AG10803 (cell line): ENCODE measurements around the gene MYO1C.
"Not testable (repeated sequence)": the region's sequence is repeated elsewhere in the genome, so short reads cannot be mapped to it uniquely, and the experiment has no call there.

Experiments used
- DNase-seq: peaks from one replicate; pipeline ENCODE4 v3.0.0; 2010; ENCODE audit warnings: low read depth
- H3K4me3 ChIP-seq: 2 replicates; pipeline ENCODE4 v1.5.1; 2011; ENCODE audit warnings: mild to moderate bottlenecking, low read length, control low read depth
- TF ChIP-seq, protein P1 (sequence below): conservative IDR thresholded peaks from 2 replicates; pipeline ENCODE4 v1.5.1; 2011; ENCODE audit warnings: mild to moderate bottlenecking, low read length, control low read depth, inconsistent platforms

MYO1C gene

DNA sequence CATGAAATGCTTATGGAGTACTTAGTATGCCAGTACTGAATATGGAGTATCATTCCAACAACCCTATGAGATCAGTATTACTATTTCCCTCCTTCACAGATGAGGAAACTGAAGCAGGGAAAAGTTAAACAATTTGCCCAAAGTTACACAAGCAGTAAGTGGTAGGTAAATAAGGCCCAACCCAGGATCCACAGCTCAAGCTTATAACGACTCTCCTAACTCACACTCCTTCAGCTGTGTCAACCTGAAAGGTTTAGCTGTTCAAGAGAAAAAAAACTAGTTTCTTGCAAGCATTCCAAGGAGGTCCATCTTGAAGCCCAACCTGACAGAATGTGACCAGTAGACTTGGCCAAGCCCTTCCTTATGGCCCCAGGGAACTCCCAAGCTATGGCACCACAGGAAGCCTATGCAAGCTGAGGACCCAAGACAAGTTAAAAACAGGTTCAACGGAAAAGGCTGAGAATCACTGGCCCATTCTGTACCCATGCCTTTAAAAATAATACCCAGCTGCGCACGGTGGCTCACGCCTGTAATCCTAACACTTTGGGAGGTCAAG, 43.0 kb downstream of the MYO1C start:
- DNase-seq = no peak
- no peak overlapping the region for H3K4me3 ChIP-seq
- TF ChIP-seq, protein P1, sequence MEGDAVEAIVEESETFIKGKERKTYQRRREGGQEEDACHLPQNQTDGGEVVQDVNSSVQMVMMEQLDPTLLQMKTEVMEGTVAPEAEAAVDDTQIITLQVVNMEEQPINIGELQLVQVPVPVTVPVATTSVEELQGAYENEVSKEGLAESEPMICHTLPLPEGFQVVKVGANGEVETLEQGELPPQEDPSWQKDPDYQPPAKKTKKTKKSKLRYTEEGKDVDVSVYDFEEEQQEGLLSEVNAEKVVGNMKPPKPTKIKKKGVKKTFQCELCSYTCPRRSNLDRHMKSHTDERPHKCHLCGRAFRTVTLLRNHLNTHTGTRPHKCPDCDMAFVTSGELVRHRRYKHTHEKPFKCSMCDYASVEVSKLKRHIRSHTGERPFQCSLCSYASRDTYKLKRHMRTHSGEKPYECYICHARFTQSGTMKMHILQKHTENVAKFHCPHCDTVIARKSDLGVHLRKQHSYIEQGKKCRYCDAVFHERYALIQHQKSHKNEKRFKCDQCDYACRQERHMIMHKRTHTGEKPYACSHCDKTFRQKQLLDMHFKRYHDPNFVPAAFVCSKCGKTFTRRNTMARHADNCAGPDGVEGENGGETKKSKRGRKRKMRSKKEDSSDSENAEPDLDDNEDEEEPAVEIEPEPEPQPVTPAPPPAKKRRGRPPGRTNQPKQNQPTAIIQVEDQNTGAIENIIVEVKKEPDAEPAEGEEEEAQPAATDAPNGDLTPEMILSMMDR = no peak

DNA sequence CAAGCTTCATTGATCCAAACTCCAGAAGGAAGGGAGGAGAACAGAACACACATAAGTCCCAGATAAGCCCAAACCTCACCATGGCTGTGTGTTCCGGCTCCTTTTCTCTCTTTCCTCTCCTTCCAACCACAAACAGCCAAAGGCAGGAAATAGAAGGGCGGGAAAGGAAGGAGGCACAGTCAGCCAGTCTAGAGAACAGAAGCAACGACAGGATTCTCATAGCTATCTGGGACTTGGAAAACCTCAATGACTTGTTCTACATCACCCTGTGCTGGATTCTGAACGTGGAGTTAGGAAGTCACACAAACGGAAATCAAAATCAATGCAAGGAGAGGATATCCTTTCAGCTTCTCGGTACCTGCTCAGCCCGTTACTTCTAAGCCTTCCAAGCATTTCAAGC, 45.4 kb downstream of the MYO1C start:
- TF ChIP-seq, protein P1 = no peak
- DNase-seq = no peak
- no peak overlapping the region for H3K4me3 ChIP-seq

DNA sequence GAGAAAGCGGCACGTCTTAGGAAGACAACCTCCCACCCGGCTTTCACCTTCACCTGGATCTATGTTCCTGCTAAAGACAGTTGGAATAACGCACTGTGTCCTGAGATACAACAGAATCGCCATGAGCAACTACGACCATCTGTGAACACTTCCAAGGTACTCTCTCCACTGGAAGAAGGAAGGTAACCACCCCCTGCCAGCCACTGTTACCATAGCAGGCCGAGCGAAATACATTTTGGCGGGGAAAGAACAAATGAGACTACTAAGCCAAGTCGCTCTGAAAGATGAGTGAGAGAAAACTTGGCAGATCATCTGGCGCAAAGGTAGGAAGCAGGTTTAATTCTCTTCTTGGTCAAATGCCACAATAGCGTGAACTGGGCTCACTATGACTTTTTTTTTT, 46.3 kb downstream of the MYO1C start:
- no peak overlapping the region for H3K4me3 ChIP-seq
- no peak for DNase-seq

DNA sequence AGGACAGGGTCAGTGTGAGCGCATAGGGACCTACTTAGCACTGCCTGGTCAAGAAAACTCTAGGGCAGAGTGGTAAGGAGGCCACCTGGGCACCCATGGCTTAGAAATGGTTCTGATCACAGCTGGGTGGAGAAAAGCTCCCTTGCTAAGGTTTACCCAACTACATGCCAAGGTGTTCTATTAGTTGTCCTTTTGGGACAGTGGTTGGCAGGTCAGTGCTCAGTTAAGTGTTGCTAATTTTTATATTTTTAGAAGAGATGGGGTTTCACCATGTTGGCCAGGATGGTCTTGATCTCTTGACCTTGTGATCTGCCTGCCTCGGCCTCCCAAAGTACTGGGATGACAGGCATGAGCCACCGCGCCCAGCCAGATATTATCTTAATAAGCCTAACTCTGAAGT, 46.8 kb downstream of the MYO1C start:
- not testable (repeated sequence) for DNase-seq, H3K4me3 ChIP-seq

More for the DNA sequence above, 46.3 kb downstream of the MYO1C start:
- TF ChIP-seq, protein P1 = no peak

DNA sequence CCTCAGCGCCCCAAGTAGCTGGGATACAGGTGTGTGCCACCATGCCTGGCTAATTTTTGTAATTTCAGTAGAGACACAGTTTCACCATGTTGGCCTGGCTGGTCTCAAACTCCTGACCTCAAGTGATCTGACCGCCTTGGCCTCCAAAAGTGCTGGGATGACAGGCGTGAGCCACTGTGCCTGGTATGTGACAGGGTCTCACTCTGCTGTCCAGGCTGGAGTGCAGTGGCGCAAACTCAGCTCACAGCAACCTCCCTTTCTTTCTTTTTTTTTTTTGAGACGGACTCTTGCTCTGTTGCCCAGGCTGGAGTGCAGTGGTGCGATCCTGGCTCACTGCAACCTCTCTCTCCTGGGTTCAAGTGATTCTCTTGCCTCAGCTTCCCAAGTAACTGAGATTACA, 49.8 kb downstream of the MYO1C start:
- not testable (repeated sequence) for H3K4me3 ChIP-seq, DNase-seq

DNA sequence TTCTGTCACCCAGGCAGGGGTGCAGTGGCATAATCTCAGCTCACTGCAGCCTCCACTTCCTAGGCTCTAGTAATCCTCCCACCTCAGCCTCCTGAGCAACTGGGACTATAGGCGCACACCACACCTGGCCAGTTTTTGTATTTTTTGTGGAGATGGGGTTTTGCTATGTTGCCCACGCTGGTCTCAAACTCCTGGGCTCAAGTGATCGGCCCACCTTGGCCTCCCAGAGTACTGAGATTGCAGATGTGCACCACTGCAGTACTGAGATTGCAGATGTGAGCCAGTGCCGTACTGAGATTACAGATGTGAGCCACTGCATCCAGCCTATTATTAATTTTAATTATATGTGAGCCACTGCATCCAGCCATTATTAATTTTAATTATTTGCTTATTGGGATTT, 50.3 kb downstream of the MYO1C start:
- DNase-seq = no peak
- H3K4me3 ChIP-seq = no peak overlapping the region
- TF ChIP-seq, protein P1 = no peak

DNA sequence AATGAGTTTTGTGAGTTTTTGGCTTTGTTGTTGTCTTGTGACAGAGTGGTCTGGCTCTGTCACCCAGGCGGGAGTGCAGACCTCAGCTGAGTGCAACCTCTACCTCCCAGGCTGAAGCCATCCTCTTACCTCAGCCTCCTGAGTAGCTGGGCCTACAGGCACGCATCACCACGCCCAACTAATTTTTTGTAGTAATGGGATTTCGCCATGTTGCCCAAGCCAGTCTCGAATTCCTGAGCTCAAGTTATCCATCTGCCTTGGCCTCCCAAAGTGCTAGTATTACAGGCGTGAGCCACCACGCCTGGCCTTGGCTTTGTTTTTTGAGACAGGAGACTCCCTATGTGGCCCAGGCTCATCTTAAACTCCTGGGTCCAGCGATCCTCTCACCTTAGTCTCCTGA, 51.6 kb downstream of the MYO1C start:
- DNase-seq = no peak
- H3K4me3 ChIP-seq = no peak overlapping the region
- TF ChIP-seq, protein P1 = no peak

DNA sequence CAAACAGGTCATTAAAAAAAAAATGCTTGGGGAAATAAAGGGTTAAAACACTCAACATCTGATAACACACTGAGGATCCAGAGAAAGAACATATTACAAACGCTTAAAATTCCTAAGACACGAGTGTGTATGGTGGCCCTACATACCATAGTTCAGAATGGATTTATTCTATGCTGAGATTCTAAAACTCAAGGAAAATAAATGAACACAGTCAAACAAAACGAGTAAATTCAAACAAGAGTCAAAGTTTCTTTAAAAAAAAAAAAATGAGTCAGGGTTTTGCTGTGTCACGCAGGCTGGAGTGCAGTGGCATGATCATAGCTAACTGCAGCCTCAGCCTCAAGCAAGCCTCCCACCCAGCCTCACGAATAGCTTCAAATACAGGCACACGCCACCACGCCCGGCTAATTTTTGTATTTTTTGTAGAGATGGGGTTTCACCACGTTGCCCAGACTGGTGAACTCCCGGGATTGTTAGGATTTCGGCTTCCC, 53.8 kb downstream of the MYO1C start:
- H3K4me3 ChIP-seq = no peak overlapping the region
- peak; percentile 68 for DNase-seq
- TF ChIP-seq, protein P1 = no peak
